ENCODE measurements around the gene MYCN.

Gene MYCN

GRCh38 chr2:15975261-15975600 lies 34.9 kb downstream of the MYCN start:
- no peak overlapping the region for H2BK12ac ChIP-seq (ENCODE audit: low read length in 2 of 2)
- H2AK5ac ChIP-seq (ENCODE audit: low read length, severe bottlenecking): no peak overlapping the region
- H3K18ac ChIP-seq (ENCODE audit: low read depth in 1 of 2, low read length in 2 of 2): no peak overlapping the region
- no peaks in the 10 kb centered on the region for H3K36me3 ChIP-seq (ENCODE audit: control insufficient read depth in 1 of 2, insufficient read depth in 2 of 2, low read depth in 1 of 2, low read length in 2 of 2)
- no peak overlapping the region for H2BK5ac ChIP-seq (ENCODE audit: low read depth, low read length, poor library complexity, severe bottlenecking)
- no peak overlapping the region for H3K9ac ChIP-seq (ENCODE audit: low read length)
- no peaks in the 10 kb centered on the region for H3K27me3 ChIP-seq (ENCODE audit: control insufficient read depth in 1 of 2, insufficient read depth in 1 of 2, low read length in 2 of 2)
- H3K4ac ChIP-seq (ENCODE audit: low read depth in 1 of 2, low read length in 2 of 2): no peak overlapping the region
- no peaks in the 10 kb centered on the region for H3K79me1 ChIP-seq (replicated peaks; ENCODE audit: low read length, poor library complexity, severe bottlenecking)
- H3K4me2 ChIP-seq (ENCODE audit: low read length, poor library complexity, severe bottlenecking): no peak overlapping the region
- H3K23ac ChIP-seq (ENCODE audit: low read length in 2 of 2): no peak overlapping the region
- H3K9me3 ChIP-seq (ENCODE audit: control insufficient read depth, low read length): no peaks in the 10 kb centered on the region
- no peak overlapping the region for H3K4me3 ChIP-seq (ENCODE audit: insufficient read depth in 1 of 2, low read depth in 1 of 2, low read length in 2 of 2)
- no peak overlapping the region for H4K8ac ChIP-seq (ENCODE audit: low read length)
- H4K91ac ChIP-seq (ENCODE audit: low read length): no peak overlapping the region
- H3K4me1 ChIP-seq (ENCODE audit: control insufficient read depth, insufficient read depth, low read depth, low read length): no peaks in the 10 kb centered on the region
- 100% methylated on average over 3 of the region's 3 CpGs for WGBS
- H3K27ac ChIP-seq (ENCODE audit: low read length, poor library complexity, severe bottlenecking): no peak overlapping the region
- no peak overlapping the region for H2AFZ ChIP-seq (ENCODE audit: low read depth, low read length)
- no peak overlapping the region for H3K14ac ChIP-seq (ENCODE audit: low read length in 2 of 2)
- no peak for DNase-seq
- H2BK15ac ChIP-seq (ENCODE audit: low read depth, poor library complexity, severe bottlenecking): no peak overlapping the region
- no peak overlapping the region for H2BK120ac ChIP-seq (ENCODE audit: low read depth, low read length)

- Histone ChIP-seq H4K8ac (ENCODE audit: low read length) (no peak overlapping the region), H4K91ac (ENCODE audit: low read length) (no peak overlapping the region), H3K4me1 (ENCODE audit: control insufficient read depth, insufficient read depth, low read depth, low read length) (no peaks in the 10 kb centered on the region), H3K9ac (ENCODE audit: low read length) (no peak overlapping the region), H3K79me1 (replicated peaks; ENCODE audit: low read length, poor library complexity, severe bottlenecking) (no peaks in the 10 kb centered on the region), H2BK120ac (ENCODE audit: low read depth, low read length) (no peak overlapping the region), H3K4me3 (ENCODE audit: insufficient read depth in 1 of 2, low read depth in 1 of 2, low read length in 2 of 2) (no peak overlapping the region), H3K14ac (ENCODE audit: low read length in 2 of 2) (no peak overlapping the region), H3K36me3 (ENCODE audit: control insufficient read depth in 1 of 2, insufficient read depth in 2 of 2, low read depth in 1 of 2, low read length in 2 of 2) (no peaks in the 10 kb centered on the region), H2BK5ac (ENCODE audit: low read depth, low read length, poor library complexity, severe bottlenecking) (no peak overlapping the region), H3K23ac (ENCODE audit: low read length in 2 of 2) (no peak overlapping the region), H3K9me3 (ENCODE audit: control insufficient read depth, low read length) (no peaks in the 10 kb centered on the region), H2AFZ (ENCODE audit: low read depth, low read length) (no peak overlapping the region), H3K4ac (ENCODE audit: low read depth in 1 of 2, low read length in 2 of 2) (no peak overlapping the region), H2AK5ac (ENCODE audit: low read length, severe bottlenecking) (no peak overlapping the region), H3K4me2 (ENCODE audit: low read length, poor library complexity, severe bottlenecking) (no peak overlapping the region), H2BK12ac (ENCODE audit: low read length in 2 of 2) (no peak overlapping the region), H3K27me3 (ENCODE audit: control insufficient read depth in 1 of 2, insufficient read depth in 1 of 2, low read length in 2 of 2) (no peaks in the 10 kb centered on the region), H3K27ac (ENCODE audit: low read length, poor library complexity, severe bottlenecking) (no peak overlapping the region), H2BK15ac (ENCODE audit: low read depth, poor library complexity, severe bottlenecking) (no peak overlapping the region), H3K18ac (ENCODE audit: low read depth in 1 of 2, low read length in 2 of 2) (no peak overlapping the region)
- WGBS: 89% methylated on average over 5 of the region's 5 CpGs
- no peak for DNase-seq
These were observed 35.3 kb downstream of the MYCN start for GRCh38 chr2:15975676-15976075.

GRCh38 chr2:15976354-15976753 lies 36.0 kb downstream of the MYCN start:
- no peak overlapping the region for H2BK5ac ChIP-seq (ENCODE audit: low read depth, low read length, poor library complexity, severe bottlenecking)
- no peaks in the 10 kb centered on the region for H3K9me3 ChIP-seq (ENCODE audit: control insufficient read depth, low read length)
- H2BK12ac ChIP-seq (ENCODE audit: low read length in 2 of 2): no peak overlapping the region
- H3K4me2 ChIP-seq (ENCODE audit: low read length, poor library complexity, severe bottlenecking): no peak overlapping the region
- H3K4me3 ChIP-seq (ENCODE audit: insufficient read depth in 1 of 2, low read depth in 1 of 2, low read length in 2 of 2): no peak overlapping the region
- H2AFZ ChIP-seq (ENCODE audit: low read depth, low read length): no peak overlapping the region
- H4K8ac ChIP-seq (ENCODE audit: low read length): no peak overlapping the region
- no peak overlapping the region for H3K4ac ChIP-seq (ENCODE audit: low read depth in 1 of 2, low read length in 2 of 2)
- no peak overlapping the region for H4K91ac ChIP-seq (ENCODE audit: low read length)
- H3K27ac ChIP-seq (ENCODE audit: low read length, poor library complexity, severe bottlenecking): no peak overlapping the region
- no peak overlapping the region for H2AK5ac ChIP-seq (ENCODE audit: low read length, severe bottlenecking)
- H2BK15ac ChIP-seq (ENCODE audit: low read depth, poor library complexity, severe bottlenecking): no peak overlapping the region
- H3K18ac ChIP-seq (ENCODE audit: low read depth in 1 of 2, low read length in 2 of 2): no peak overlapping the region
- H3K9ac ChIP-seq (ENCODE audit: low read length): no peak overlapping the region
- no peak overlapping the region for H3K23ac ChIP-seq (ENCODE audit: low read length in 2 of 2)
- no peak overlapping the region for H2BK120ac ChIP-seq (ENCODE audit: low read depth, low read length)
- no peak overlapping the region for H3K14ac ChIP-seq (ENCODE audit: low read length in 2 of 2)
- no peaks in the 10 kb centered on the region for H3K79me1 ChIP-seq (replicated peaks; ENCODE audit: low read length, poor library complexity, severe bottlenecking)
- no peak for DNase-seq
- no peaks in the 10 kb centered on the region for H3K4me1 ChIP-seq (ENCODE audit: control insufficient read depth, insufficient read depth, low read depth, low read length)
- H3K36me3 ChIP-seq (ENCODE audit: control insufficient read depth in 1 of 2, insufficient read depth in 2 of 2, low read depth in 1 of 2, low read length in 2 of 2): no peaks in the 10 kb centered on the region
- 80% methylated on average over 7 of the region's 7 CpGs for WGBS
- no peaks in the 10 kb centered on the region for H3K27me3 ChIP-seq (ENCODE audit: control insufficient read depth in 1 of 2, insufficient read depth in 1 of 2, low read length in 2 of 2)

- whole genome bisulfite sequencing: 75% methylated on average over 6 of the region's 9 CpGs
- no peak overlapping the region for H2BK15ac ChIP-seq (ENCODE audit: low read depth, poor library complexity, severe bottlenecking)
- no peak overlapping the region for H4K8ac ChIP-seq (ENCODE audit: low read length)
- no peak overlapping the region for H3K4ac ChIP-seq (ENCODE audit: low read depth in 1 of 2, low read length in 2 of 2)
- H4K91ac ChIP-seq (ENCODE audit: low read length): no peak overlapping the region
- H3K4me3 ChIP-seq (ENCODE audit: insufficient read depth in 1 of 2, low read depth in 1 of 2, low read length in 2 of 2): no peak overlapping the region
- no peak overlapping the region for H2BK5ac ChIP-seq (ENCODE audit: low read depth, low read length, poor library complexity, severe bottlenecking)
- H3K4me1 ChIP-seq (ENCODE audit: control insufficient read depth, insufficient read depth, low read depth, low read length): peaks cover 1% of the 10 kb centered on the region
- no peaks in the 10 kb centered on the region for H3K36me3 ChIP-seq (ENCODE audit: control insufficient read depth in 1 of 2, insufficient read depth in 2 of 2, low read depth in 1 of 2, low read length in 2 of 2)
- no peak for DNase-seq
- no peak overlapping the region for H3K4me2 ChIP-seq (ENCODE audit: low read length, poor library complexity, severe bottlenecking)
- H3K9ac ChIP-seq (ENCODE audit: low read length): no peak overlapping the region
- no peak overlapping the region for H3K23ac ChIP-seq (ENCODE audit: low read length in 2 of 2)
- H3K79me1 ChIP-seq (replicated peaks; ENCODE audit: low read length, poor library complexity, severe bottlenecking): no peaks in the 10 kb centered on the region
- H3K14ac ChIP-seq (ENCODE audit: low read length in 2 of 2): no peak overlapping the region
- no peak overlapping the region for H3K27ac ChIP-seq (ENCODE audit: low read length, poor library complexity, severe bottlenecking)
- no peak overlapping the region for H2BK12ac ChIP-seq (ENCODE audit: low read length in 2 of 2)
- H2AK5ac ChIP-seq (ENCODE audit: low read length, severe bottlenecking): no peak overlapping the region
- H2BK120ac ChIP-seq (ENCODE audit: low read depth, low read length): no peak overlapping the region
- H3K18ac ChIP-seq (ENCODE audit: low read depth in 1 of 2, low read length in 2 of 2): no peak overlapping the region
- no peak overlapping the region for H2AFZ ChIP-seq (ENCODE audit: low read depth, low read length)
- no peaks in the 10 kb centered on the region for H3K9me3 ChIP-seq (ENCODE audit: control insufficient read depth, low read length)
- no peaks in the 10 kb centered on the region for H3K27me3 ChIP-seq (ENCODE audit: control insufficient read depth in 1 of 2, insufficient read depth in 1 of 2, low read length in 2 of 2)
These were observed 38.9 kb downstream of the MYCN start for GRCh38 chr2:15979051-15979758.

Data from mesenchymal stem cell (in vitro differentiated cells and primary cell).